Suppressor macrophage treated with lipopolysaccharide for 1 hour (primary cell): ENCODE measurements around the gene TAS1R2.

Experiments used
- DNase-seq, 3 donors: peaks; one replicate each; pipeline ENCODE4 v3.0.0-alpha.2; 2020 to 2022

Gene TAS1R2

GRCh38 chr1:18859560-18859959 is at the start of gene TAS1R2:
Gene TAS1R2 (minus strand): TSS chr1:18859660. CDS start chr1:18859660, 0 bp downstream.
- no peak for DNase-seq

- peak in 2 of 3 donors; percentile 54 to 64 for DNase-seq
Measured at GRCh38 chr1:18907917-18908845, 48.7 kb upstream of the TAS1R2 start.

GRCh38 chr1:18907021-18907916 is 47.8 kb upstream of the TAS1R2 start:
- peak; percentile 80 to 91 (median 86) for DNase-seq

- DNase-seq: no peak
Measured at GRCh38 chr1:18903291-18903756, 43.9 kb upstream of the TAS1R2 start.

- peak; percentile 96 to 99 (median 98) for DNase-seq
Measured at GRCh38 chr1:18902523-18903290, 43.2 kb upstream of the TAS1R2 start, which contains the start of gene ALDH4A1. Gene ALDH4A1 (minus strand): TSS chr1:18902555. CDS start chr1:18902523, 32 bp downstream.

- peak in 2 of 3 donors; percentile 37 to 57 for DNase-seq
Measured at GRCh38 chr1:18901952-18902522, 42.6 kb upstream of the TAS1R2 start.

- peak in 1 of 3 donors; percentile 29 for DNase-seq
Measured at GRCh38 chr1:18901147-18901951, 41.9 kb upstream of the TAS1R2 start.

- no peak for DNase-seq
Measured at GRCh38 chr1:18900303-18900841, 40.9 kb upstream of the TAS1R2 start.

- DNase-seq: no peak
Measured at GRCh38 chr1:18899363-18900049, 40.0 kb upstream of the TAS1R2 start.

GRCh38 chr1:18898567-18898966 is 39.1 kb upstream of the TAS1R2 start:
- no peak for DNase-seq

- no peak for DNase-seq
Measured at GRCh38 chr1:18895317-18895716, 35.9 kb upstream of the TAS1R2 start.

GRCh38 chr1:18893120-18893519 is 33.7 kb upstream of the TAS1R2 start:
- no peak for DNase-seq

- peak in 2 of 3 donors; percentile 51 to 52 for DNase-seq
Measured at GRCh38 chr1:18891858-18892257, 32.4 kb upstream of the TAS1R2 start.

- peak; percentile 66 to 80 (median 67) for DNase-seq
Measured at GRCh38 chr1:18891426-18891780, 31.9 kb upstream of the TAS1R2 start.

- DNase-seq: peak; percentile 60 to 69 (median 66)
Measured at GRCh38 chr1:18890706-18891425, 31.4 kb upstream of the TAS1R2 start.

GRCh38 chr1:18886003-18886335 is 26.5 kb upstream of the TAS1R2 start:
- no peak for DNase-seq

GRCh38 chr1:18885311-18886002 is 26.0 kb upstream of the TAS1R2 start:
- no peak for DNase-seq

GRCh38 chr1:18884727-18885126 is 25.3 kb upstream of the TAS1R2 start:
- no peak for DNase-seq

GRCh38 chr1:18884419-18884717 is 24.9 kb upstream of the TAS1R2 start:
- no peak for DNase-seq
